IMR-90 (cell line): ENCODE measurements around the gene KDM6A.
"Not testable (repeated sequence)": the region's sequence is repeated elsewhere in the genome, so short reads cannot be mapped to it uniquely, and the experiment has no call there.

Source experiments
- BHLHE40 ChIP-seq: fragments of 150-350 bp; IDR thresholded peaks from 2 replicates; pipeline ENCODE4 v1.6.1; 2016; ENCODE audit warnings: mild to moderate bottlenecking, low read depth, low read length
- ELK1 ChIP-seq: fragments of 150-350 bp; IDR thresholded peaks from 2 replicates; pipeline ENCODE4 v1.6.1; 2016; ENCODE audit warnings: low read depth, mild to moderate bottlenecking, low read length, moderate library complexity, borderline replicate concordance
- FOS ChIP-seq: fragments of 150-350 bp; IDR thresholded peaks from 2 replicates; pipeline ENCODE4 v1.6.1; 2016; ENCODE audit warnings: low read depth, low read length
- MAFK ChIP-seq: IDR thresholded peaks from 2 replicates; pipeline ENCODE4 v1.6.1; 2012; ENCODE audit warnings: low read depth, low read length, improper control_type of control experiment
- MXI1 ChIP-seq: IDR thresholded peaks from 2 replicates; pipeline ENCODE4 v1.6.1; 2012; ENCODE audit warnings: low read depth, mild to moderate bottlenecking, low read length, moderate library complexity, borderline replicate concordance
- POLR2A ChIP-seq: IDR thresholded peaks from 2 replicates; pipeline ENCODE4 v1.6.1; 2012; ENCODE audit warnings: mild to moderate bottlenecking, low read depth, low read length
- RAD21 ChIP-seq: IDR thresholded peaks from 2 replicates; pipeline ENCODE4 v1.6.1; 2012; ENCODE audit warnings: low read length, improper control_type of control experiment
- RCOR1 ChIP-seq: IDR thresholded peaks from 2 replicates; pipeline ENCODE4 v1.6.1; 2012; ENCODE audit warnings: mild to moderate bottlenecking, low read length, improper control_type of control experiment; ENCODE audit not compliant: insufficient replicate concordance
- RFX5 ChIP-seq: IDR thresholded peaks from 2 replicates; pipeline ENCODE4 v1.8.0; 2012; ENCODE audit warnings: low read depth, mild to moderate bottlenecking, low read length, moderate library complexity
- SMC3 ChIP-seq: fragments of 150-350 bp; IDR thresholded peaks from 2 replicates; pipeline ENCODE4 v1.6.1; 2016; ENCODE audit warnings: low read depth, mild to moderate bottlenecking, antibody characterized with exemption, low read length, moderate library complexity
- USF2 ChIP-seq: fragments of 150-350 bp; IDR thresholded peaks from 2 replicates; pipeline ENCODE4 v1.6.1; 2017; ENCODE audit warnings: mild to moderate bottlenecking, antibody characterized with exemption, low read length, low read depth
- TF ChIP-seq, protein P1 (sequence below): conservative IDR thresholded peaks from 2 replicates; pipeline ENCODE4 v1.5.1; 2012; ENCODE audit warnings: mild to moderate bottlenecking, low read depth, low read length, improper control_type of control experiment

GRCh38 chrX:44911074-44911600 is 38.1 kb downstream of the KDM6A start:
- TF ChIP-seq, protein P1, sequence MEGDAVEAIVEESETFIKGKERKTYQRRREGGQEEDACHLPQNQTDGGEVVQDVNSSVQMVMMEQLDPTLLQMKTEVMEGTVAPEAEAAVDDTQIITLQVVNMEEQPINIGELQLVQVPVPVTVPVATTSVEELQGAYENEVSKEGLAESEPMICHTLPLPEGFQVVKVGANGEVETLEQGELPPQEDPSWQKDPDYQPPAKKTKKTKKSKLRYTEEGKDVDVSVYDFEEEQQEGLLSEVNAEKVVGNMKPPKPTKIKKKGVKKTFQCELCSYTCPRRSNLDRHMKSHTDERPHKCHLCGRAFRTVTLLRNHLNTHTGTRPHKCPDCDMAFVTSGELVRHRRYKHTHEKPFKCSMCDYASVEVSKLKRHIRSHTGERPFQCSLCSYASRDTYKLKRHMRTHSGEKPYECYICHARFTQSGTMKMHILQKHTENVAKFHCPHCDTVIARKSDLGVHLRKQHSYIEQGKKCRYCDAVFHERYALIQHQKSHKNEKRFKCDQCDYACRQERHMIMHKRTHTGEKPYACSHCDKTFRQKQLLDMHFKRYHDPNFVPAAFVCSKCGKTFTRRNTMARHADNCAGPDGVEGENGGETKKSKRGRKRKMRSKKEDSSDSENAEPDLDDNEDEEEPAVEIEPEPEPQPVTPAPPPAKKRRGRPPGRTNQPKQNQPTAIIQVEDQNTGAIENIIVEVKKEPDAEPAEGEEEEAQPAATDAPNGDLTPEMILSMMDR: not testable (repeated sequence)
- not testable (repeated sequence) for TF ChIP-seq MAFK, SMC3, POLR2A, RAD21, RCOR1, USF2, FOS, MXI1, BHLHE40, RFX5, ELK1
